Esophagus squamous epithelium (tissue), 5 donors: ENCODE results near the gene ZNF70. TPM values are rescaled to one million over a fixed set of nuclear protein-coding genes. Genes with fewer than 3 reads are reported as not detected.
A peak's percentile ranks its signal among the peaks of the same experiment; 100 is the strongest.

Source experiments
- DNase-seq: peaks from one replicate; lab custom pipeline; 2025; lab: John Stamatoyannopoulos, UW
- H3K27ac ChIP-seq, 4 donors: fragments of 200-600 bp; sonication (generic); one replicate each; pipeline ENCODE4 v1.5.1; 2016 to 2019; ENCODE audit warnings: mild to moderate bottlenecking in 1 of 4
- H3K27me3 ChIP-seq, 4 donors: fragments of 200-600 bp; sonication (generic); 1 replicate in 3 of 4; 2 replicates in 1 of 4; pipeline versions ENCODE4 v1.5.1 to v1.6.0; 2017 to 2021; ENCODE audit warnings: antibody characterized with exemption in 1 of 4
- H3K36me3 ChIP-seq, 3 donors: fragments of 200-600 bp; sonication (generic); one replicate each; pipeline ENCODE4 v1.5.1; 2016 to 2019
- H3K4me1 ChIP-seq, 3 donors: fragments of 200-600 bp; sonication (generic); one replicate each; pipeline ENCODE4 v1.5.1; 2017 to 2019
- H3K4me3 ChIP-seq, 4 donors: fragments of 200-600 bp; sonication (generic); 1 replicate in 3 of 4; 2 replicates in 1 of 4; pipeline ENCODE4 v1.5.1; 2016 to 2019; ENCODE audit warnings: mild to moderate bottlenecking in 2 of 4, moderate library complexity in 1 of 4
- H3K9me3 ChIP-seq, 3 donors: fragments of 200-600 bp; sonication (generic); one replicate each; pipeline ENCODE4 v1.5.1; 2016 to 2019
- CTCF ChIP-seq, 6 experiments: fragments of 450-650 bp in 4 of 6; fragments of 200-600 bp in 2 of 6; sonication (generic) in 2 of 6; IDR thresholded peaks; one replicate each; pipeline ENCODE4 v1.5.1; 2016 to 2019; ENCODE audit warnings: antibody characterized with exemption in 6 of 6, mild to moderate bottlenecking in 4 of 6, moderate library complexity in 4 of 6
- POLR2A ChIP-seq, 4 donors: fragments of 450-650 bp; IDR thresholded peaks; one replicate each; pipeline ENCODE4 v1.6.1; 2017; ENCODE audit warnings: antibody characterized with exemption in 4 of 4, mild to moderate bottlenecking in 4 of 4, moderate library complexity in 3 of 4
- WGBS, 2 donors: methylation state at CpG; one replicate each; pipeline ENCODE4 v1.1.5; 2018; 5-methylcytosine and 5-hydroxymethylcytosine counted together
- intact Hi-C: fragments of 100-400 bp; cut with DNase I; formaldehyde crosslinking; loops from one replicate; pipeline ENCODE4 v1.15.0; 2022
- total RNA-seq, 4 donors: library from RNA; depleted of rRNA; stranded (reverse); fragments of >200 nt; gene quantifications; one replicate each; pipeline ENCODE4 v1.1.0, GENCODE V29; 2016
- donor health status: DM: yes; HTN: yes; CAD: no.

ZNF70 gene
- total RNA-seq, 4 donors from 2014 or later = 0.91 to 2.7 (median 1.1) TPM

DNA sequence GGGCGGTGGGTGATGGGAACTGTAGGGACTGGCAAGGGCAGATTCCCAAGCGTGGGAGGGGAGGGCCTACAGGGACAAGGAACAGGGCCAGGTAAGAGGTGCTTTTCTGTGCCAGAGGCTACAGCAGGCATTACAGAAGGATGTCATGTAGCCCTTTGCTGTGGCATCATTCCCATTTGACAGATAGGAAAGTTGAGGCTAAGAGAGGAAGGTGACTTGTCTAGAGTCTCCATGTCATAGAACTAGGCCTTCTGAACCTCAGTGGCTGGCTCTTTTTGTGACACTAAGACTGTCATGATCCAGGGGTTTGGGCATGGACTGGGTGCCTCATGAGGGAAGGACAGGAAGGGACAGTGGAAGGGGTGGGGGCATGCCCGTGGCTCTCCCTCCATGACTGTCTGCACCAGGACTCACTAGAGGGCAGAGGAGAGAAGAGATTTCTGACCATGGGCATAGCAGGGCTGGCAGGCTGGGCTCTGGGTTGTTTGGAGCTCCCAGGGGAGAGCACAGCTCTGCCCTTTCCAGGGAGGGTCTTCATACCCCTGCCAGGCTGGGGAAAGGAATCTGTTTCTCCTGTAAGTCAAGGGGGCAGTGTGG, 25.0 kb upstream of the ZNF70 start:
- TF ChIP-seq POLR2A (IDR thresholded peaks at IDR 0.05) (no peak), CTCF (IDR thresholded peaks at IDR 0.05) (no peak)
- Histone ChIP-seq H3K36me3 (no peaks in the 10 kb centered on the region), H3K4me1 (peaks cover 9 to 49% (median 32%) of the 10 kb centered on the region in 3 donors), H3K27me3 (no peaks in the 10 kb centered on the region), H3K9me3 (no peaks in the 10 kb centered on the region), H3K4me3 (no peak overlapping the region), H3K27ac (no peak overlapping the region)
- WGBS, 2 donors = 64 to 67% methylated on average over 3 of the region's 3 CpGs
- DNase-seq = no peak
- intact Hi-C loops = no loop called here

DNA sequence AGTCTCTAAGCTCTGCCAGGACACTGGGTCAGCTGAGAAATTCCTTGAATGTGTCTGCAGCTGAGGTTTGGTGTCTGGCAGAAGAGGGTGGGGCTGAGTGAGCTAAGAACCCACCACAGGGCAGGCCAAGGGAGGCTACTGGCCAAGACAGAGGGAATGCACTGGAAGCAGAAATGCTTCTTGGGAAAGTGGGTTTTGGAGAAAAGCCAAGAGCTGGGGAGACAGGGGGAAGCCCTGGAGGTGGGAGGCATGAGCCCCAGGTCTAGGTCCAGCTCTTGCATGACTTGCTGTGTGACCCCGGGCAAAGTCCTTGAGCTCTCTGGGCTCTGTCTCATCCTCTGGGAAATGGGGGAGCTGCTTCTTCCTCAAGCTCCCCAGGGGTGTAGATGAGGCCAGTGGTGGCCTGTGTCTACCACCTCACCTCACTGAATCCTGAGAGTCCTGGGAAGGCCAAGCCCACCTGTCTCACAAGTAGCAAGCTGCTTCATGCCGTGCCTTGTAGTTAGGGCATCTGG, 24.1 kb upstream of the ZNF70 start:
- no peaks in the 10 kb centered on the region for H3K27me3 ChIP-seq
- peaks cover 9 to 54% (median 33%) of the 10 kb centered on the region in 3 donors for H3K4me1 ChIP-seq
- intact Hi-C loops = no loop called here
- H3K9me3 ChIP-seq = no peaks in the 10 kb centered on the region
- H3K27ac ChIP-seq = no peak overlapping the region
- no peaks in the 10 kb centered on the region for H3K36me3 ChIP-seq
- DNase-seq = no peak
- no peak overlapping the region for H3K4me3 ChIP-seq
- 33 to 58% methylated on average over 1 to 2 of the region's 2 CpGs for WGBS, 2 donors
- TF ChIP-seq POLR2A (IDR thresholded peaks at IDR 0.05) = no peak
- TF ChIP-seq CTCF (IDR thresholded peaks at IDR 0.05) = no peak

- intact Hi-C loops = no loop called here
- no peaks in the 10 kb centered on the region for H3K36me3 ChIP-seq
- no peak for DNase-seq
- H3K4me3 ChIP-seq = no peak overlapping the region
- H3K27me3 ChIP-seq = no peaks in the 10 kb centered on the region
- TF ChIP-seq CTCF (IDR thresholded peaks at IDR 0.05) (no peak), POLR2A (IDR thresholded peaks at IDR 0.05) (no peak)
- H3K9me3 ChIP-seq = no peaks in the 10 kb centered on the region
- H3K27ac ChIP-seq = peak overlapping the region in 1 of 4 donors; percentile 49
- peaks cover 9 to 56% (median 33%) of the 10 kb centered on the region in 3 donors for H3K4me1 ChIP-seq
- WGBS, 2 donors = 78 to 79% methylated on average over 1 to 11 of the region's 12 CpGs
These were observed 23.4 kb upstream of the ZNF70 start for GRCh38 chr22:23774114-23774921.

DNA sequence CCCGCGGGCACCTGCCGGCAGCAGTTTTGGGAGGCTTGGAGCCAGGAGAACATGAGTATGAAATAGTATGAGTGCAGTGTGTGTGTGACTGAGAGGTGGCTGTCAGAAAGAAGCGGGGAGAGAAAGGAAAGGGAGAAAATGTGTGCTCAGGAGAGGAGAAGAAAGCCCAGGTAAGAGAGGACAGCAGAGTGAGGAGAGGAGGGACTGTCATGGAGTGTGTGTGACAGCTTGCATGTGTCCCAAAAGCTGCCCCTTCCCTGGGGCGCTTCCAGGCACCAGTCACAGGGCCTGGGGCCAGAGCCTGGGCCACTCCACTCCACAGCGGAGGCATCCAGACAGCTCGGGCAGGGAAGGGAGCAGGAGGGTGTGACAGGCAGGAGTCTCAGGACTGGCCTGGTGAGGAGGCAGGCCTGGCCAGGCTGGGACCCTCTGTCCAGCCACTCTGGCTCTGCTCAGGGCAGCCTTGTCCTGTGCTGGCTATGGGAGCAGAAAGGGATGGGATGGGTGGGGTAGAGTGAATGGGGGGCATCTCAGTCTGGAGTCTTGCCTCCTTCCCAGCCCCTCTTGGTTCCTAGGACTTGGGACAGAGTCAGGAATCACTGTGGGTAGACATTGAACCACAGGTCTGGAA, 22.7 kb upstream of the ZNF70 start:
- DNase-seq = no peak
- H3K27ac ChIP-seq = peak overlapping the region in 1 of 4 donors; percentile 10
- no peaks in the 10 kb centered on the region for H3K9me3 ChIP-seq
- peak overlapping the region in 2 of 4 donors; percentile 53 to 71 for H3K4me3 ChIP-seq
- H3K4me1 ChIP-seq = peaks cover 13 to 63% (median 39%) of the 10 kb centered on the region in 3 donors
- intact Hi-C loops = no loop called here
- H3K27me3 ChIP-seq = no peaks in the 10 kb centered on the region
- no peak for TF ChIP-seq POLR2A (IDR thresholded peaks at IDR 0.05)
- TF ChIP-seq CTCF (IDR thresholded peaks at IDR 0.05) = no peak
- WGBS, 2 donors = 56 to 61% methylated on average over 6 to 7 of the region's 7 CpGs
- no peaks in the 10 kb centered on the region for H3K36me3 ChIP-seq
